Panc1 (cell line): Measurements from ENCODE around the gene ZNF451.

ENCODE experiments used
- CTCF ChIP-seq: fragments of 450-650 bp; IDR thresholded peaks from 2 replicates; pipeline ENCODE4 v1.5.1; 2017; ENCODE audit warnings: mild to moderate bottlenecking
- POLR2AphosphoS5 ChIP-seq: IDR thresholded peaks from 2 replicates; pipeline ENCODE4 v1.6.1; 2012; ENCODE audit warnings: mild to moderate bottlenecking, low read depth, low read length, moderate library complexity
- REST ChIP-seq, 2 experiments: IDR thresholded peaks; 2 replicates each; pipeline ENCODE4 v1.6.1; 2011 to 2012; ENCODE audit warnings: low read depth in 2 of 2, control low read depth in 1 of 2, low read length in 1 of 2, mild to moderate bottlenecking in 1 of 2, moderate library complexity in 1 of 2; ENCODE audit not compliant: insufficient read depth in 1 of 2
- SIN3A ChIP-seq: IDR thresholded peaks from 2 replicates; pipeline ENCODE4 v1.6.1; 2012; ENCODE audit warnings: low read depth, mild to moderate bottlenecking, low read length, moderate library complexity, borderline replicate concordance; ENCODE audit not compliant: insufficient read depth

GRCh38 chr6:57142178-57142525, 52.2 kb downstream of the ZNF451 start:
- TF ChIP-seq REST (IDR thresholded peaks at IDR 0.05; ENCODE audit: insufficient read depth in 1 of 2, low read depth in 2 of 2, low read length in 1 of 2) (no peak), CTCF (no peak), SIN3A (no peak), POLR2AphosphoS5 (no peak)
